HG03159 (cell line): Measurements from ENCODE around the gene NARF.
"Not testable (repeated sequence)": the region's sequence is repeated elsewhere in the genome, so short reads cannot be mapped to it uniquely, and the experiment has no call there.

Source experiments
- ATAC-seq: cut with Tn5 transposase; IDR thresholded peaks from one replicate; pipeline ENCODE4 v1.9.1; 2021; ENCODE audit warnings: mild to moderate bottlenecking, moderate library complexity; ENCODE audit not compliant: unreplicated experiment

The NARF gene

DNA sequence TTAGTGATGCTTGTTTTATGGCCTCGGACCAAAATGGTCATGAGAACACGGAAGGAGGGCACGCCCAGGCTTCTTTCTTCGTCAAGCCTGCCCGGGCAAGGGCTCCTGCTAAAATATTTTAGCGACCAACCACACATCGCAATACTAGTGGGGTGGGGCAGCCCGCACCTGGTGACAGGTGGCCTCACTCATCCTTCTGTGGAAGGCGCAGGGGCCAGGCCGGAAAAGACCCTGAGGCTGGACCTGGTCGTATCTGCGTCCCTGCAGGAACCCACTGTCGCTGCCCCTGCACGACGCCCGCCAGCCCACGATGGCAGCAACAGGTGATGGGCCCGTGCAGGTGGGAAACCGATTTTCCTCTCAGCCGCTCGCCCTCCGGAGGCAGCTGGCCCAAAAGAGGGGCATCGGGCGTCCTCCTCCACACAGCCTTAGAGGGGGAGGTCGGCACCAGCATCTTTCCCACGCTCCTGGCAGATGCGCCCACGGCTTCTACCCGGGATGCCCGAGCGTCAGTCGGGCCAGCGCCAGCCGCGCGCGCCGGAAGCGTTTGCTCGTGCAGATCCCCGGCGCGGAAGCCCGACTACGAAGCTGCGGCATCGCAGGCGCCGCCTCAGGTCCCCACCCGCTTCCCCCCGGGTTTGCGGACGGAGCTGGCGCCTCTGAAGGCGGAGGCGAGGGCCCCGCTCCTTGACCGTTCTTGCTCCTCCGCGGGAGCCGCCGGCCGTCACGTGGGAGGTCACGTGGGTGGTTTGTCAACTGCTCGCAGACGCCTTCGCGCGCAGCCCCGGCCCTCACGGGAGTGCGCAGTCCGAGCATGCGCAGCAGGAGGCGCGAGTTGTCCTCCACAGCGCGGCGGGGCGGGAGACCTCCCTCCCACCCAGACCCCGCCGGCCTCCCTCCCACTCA is 38.2 kb downstream of the NARF start:
- peak; percentile 64 for ATAC-seq

DNA sequence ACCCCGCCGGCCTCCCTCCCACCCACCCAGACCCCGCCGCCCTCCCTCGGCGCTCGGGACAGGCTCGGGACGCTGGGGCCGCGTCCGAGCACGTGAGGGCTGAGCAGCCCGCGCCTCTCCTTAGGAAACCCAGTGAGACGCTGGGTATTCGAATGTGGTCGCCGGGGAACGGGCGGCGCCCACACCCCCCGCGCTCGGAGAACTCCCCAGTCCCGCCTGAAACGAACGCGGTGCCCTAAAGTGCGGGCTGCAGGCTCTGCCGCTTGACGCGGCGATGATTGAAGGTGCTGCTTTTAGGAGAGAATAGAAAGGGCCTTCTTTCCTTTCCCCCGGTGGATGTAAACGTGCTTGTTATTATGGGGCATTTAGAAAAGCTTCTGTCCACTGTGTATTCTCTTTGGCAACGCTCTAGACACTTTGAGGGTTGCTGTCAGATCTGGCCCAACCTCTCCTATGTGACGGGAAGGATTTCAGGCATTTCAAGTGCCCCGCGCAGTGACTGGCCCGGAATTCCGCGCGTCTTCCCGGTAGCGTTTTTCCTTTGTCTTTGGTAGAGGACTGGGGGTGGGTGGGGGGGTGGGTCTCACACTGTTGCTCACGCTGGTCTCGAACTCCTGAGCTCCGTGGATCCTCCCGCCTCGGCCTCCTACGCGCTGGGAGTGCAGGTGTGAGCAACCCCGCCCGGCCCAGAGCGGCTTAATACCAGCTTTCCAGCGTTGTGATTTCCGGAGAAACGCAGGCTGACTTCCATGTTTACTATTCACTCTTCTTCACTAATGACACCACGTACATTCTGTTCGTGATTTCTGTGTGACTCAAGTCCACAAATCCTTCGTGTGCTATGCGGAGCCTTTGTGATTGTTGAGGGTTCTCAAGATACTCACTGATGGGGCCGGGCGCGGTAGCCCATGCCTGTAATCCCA is 39.2 kb downstream of the NARF start:
- ATAC-seq = peak; percentile 3

DNA sequence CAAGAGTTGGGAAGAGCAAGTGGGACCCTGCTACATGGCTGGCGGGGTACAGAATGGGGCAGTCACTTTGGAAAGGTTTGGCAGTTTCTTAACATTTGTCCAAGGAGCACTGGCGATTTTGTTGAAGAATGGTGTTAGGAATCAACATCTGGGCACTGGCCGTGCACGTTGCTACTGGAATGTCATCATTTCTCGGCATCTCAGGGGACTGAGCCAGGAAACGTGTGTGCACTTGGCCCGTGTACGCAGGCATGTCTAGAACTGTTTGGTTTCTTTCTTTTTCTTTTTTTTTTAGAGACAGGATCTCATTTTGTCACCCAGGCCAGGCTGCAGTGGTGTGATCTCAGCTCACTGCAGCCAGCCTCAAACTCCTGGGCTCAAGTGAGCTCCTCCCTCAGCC is 43.7 kb downstream of the NARF start:
- ATAC-seq = no peak

DNA sequence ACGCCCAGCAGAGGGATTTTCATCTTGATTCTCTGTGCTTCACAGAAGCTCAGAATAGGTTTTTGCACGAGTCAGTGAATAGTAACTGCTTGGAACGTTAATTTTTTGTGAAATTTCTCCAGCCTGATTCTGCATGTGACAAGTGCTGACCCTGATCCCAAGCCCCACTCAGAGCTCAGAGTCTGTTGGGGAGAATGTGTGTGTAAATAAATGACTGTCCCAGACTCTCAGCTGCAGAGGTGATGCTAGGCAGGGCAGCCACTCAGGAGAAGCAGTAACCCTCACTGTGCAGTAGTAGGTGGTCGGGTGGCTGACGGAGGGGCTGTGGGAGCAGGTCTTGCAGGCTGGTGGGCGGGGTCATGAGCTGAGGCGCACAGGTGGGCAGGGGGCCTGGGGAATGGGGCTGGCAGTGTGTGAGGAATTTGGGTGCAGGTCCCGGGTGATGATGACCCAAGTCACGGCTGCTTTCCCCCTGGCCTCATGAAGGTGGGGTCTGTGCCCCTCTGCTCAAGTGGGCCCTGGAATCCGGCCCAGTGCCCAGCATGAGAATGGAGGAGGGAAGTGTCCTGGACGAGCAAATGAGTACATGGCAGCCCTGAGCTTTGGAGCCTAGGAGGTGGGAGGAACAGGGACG is 44.7 kb downstream of the NARF start:
- ATAC-seq = no peak

DNA sequence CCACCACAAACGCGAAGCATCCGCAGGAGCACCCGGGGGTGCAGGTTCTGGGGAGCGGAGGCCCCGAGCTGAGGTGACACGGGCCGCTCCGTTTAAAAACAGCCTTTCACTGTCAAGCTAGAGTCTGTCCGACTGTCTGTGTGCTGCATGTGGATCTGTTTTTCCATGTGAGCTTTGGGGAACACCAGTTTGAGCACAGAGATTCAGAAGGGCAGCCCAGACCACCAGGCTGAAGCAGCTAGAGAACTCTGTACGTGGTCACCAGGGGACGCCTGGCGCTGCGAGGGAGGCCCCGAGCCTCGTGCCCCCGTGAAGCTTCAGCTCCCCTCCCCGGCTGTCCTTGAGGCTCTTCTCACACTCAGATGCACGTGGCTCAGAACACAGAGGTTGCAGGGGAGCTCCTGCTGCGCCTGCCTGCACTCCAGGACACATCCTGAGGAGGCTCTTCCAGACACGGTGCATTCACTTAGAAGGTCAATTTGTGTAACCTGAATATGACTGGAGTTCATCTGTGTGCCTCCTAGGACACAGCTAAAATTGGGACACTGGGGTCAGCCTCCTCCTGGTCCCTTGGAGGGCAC is 45.3 kb downstream of the NARF start:
- ATAC-seq = no peak

DNA sequence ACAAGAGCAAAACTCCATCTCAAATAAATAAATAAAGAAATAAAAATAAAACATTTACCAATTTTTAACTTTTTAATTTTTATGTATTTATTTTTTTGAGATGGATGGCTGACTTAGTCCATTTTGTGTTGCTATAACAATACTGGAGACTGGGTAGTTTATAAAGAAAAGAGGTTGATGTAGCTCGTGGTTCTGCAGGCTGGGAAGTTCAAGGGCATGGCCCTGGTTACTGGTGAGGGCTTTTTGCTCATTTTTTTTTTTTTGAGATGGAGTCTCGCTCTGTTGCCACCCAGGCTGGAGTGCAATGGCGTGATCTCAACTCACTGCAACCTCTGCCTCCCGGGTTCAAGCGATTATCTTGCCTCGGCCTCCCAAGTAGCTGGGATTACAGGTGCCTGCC is 46.8 kb downstream of the NARF start:
- no peak for ATAC-seq

DNA sequence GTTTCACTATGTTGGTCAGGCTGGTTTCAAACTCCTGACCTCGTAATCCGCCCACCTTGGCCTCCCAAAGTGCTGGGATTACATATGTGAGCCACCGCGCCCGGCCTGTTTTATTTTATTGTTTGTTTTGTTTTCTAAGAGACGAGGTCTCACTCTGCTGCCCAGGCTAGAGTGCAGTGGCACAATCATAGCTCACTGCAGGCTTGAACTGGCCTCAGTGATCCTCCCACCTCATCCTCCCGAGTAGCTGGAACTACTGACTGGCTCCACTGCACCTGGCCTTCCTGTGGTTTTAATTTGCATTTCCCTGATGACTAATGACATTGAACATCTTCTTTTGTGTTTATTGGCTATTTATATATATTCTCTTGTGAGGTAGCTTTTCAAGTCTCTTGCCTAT is 47.9 kb downstream of the NARF start:
- peak; percentile 90 for ATAC-seq

DNA sequence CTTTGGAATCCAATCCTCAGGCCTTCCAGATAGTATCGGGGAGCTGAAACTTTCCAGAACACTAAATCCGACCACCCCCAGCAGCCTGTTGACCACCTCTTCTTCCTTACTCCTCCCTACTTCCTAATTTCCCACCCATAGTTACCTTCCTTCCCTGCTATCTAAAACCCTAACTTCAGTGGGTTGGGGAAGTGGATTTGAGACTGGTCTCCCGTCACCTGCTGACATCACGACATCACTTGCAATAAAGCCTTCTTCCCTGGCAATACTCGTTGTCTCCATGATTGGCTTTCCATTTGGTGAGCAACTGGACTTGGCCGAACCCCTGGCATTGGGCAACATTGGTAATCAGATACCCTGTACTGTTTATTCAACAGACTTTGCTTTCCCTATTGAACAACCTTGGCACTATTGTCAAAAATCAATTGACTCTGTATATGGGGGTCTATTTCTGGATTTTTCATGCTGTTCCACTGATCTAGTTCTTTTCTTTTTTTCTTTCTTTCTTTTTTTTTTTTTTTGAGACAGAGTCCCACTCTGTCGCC is 49.2 kb downstream of the NARF start:
- ATAC-seq = no peak

DNA sequence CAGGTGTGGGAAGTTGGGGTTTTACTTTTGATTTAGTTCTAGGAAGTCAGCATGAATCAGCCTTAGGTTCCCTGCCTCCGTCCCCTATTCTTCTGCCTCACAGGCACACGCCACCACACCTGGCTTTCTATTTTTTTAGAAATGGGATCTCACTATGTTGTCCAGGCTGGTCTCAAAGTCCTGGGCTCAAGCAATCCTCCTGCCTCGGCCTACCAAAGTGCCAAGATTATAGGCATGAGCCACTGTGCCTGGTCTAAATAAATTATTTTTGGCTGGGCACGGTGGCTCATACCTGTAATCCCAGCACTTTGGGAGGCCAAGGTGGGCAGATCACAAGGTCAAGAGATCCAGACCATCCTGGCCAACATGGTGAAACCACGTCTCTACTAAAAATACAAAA is 53.1 kb downstream of the NARF start:
- ATAC-seq = not testable (repeated sequence)

DNA sequence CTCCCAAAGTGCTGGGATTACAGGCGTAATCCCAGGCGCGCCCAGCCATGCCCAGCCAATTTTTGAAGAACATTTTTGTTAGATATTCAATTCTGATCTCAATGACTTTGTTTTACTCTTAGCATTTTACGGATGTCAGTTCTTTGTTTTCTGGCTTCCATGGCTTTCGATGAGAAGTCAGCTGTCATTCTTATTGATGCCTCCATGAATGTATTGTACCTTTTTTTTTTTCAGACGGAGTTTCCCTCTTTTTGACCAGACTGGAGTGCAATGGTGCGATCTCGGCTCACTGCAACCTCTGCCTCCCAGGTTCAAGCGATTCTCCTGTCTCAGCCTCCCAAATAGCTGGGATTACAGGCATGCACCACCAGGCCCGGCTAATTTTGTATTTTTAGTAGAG is 55.3 kb downstream of the NARF start:
- not testable (repeated sequence) for ATAC-seq

DNA sequence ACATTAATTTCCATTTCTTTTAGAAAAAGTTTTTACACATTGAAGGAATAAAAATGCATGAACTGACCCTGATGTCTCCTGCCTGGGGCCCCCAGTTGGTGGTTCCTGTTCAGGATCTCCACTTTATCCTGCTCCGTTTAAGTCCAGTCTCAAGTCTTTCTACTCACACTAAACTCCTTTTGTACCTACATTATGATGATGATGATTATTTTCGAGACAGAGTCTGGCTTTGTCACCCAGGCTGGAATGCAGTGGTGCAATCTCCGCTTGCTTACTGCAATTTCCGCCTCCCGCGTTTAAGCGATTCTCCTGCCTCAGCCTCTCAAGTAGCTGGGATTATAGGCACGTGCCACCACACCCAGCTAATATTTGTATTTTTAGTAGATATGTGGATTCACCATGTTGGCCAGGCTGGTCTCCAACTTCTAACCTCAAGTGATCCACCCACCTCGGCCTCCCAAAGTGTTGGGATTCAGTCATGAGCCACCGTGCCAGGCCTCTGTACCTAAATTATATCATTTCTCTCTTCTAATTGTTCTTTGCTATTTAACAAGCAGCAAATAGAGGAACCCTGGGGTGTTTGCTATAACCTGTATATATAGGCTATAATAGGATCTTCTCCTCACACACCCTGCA is 58.8 kb downstream of the NARF start:
- ATAC-seq = no peak

DNA sequence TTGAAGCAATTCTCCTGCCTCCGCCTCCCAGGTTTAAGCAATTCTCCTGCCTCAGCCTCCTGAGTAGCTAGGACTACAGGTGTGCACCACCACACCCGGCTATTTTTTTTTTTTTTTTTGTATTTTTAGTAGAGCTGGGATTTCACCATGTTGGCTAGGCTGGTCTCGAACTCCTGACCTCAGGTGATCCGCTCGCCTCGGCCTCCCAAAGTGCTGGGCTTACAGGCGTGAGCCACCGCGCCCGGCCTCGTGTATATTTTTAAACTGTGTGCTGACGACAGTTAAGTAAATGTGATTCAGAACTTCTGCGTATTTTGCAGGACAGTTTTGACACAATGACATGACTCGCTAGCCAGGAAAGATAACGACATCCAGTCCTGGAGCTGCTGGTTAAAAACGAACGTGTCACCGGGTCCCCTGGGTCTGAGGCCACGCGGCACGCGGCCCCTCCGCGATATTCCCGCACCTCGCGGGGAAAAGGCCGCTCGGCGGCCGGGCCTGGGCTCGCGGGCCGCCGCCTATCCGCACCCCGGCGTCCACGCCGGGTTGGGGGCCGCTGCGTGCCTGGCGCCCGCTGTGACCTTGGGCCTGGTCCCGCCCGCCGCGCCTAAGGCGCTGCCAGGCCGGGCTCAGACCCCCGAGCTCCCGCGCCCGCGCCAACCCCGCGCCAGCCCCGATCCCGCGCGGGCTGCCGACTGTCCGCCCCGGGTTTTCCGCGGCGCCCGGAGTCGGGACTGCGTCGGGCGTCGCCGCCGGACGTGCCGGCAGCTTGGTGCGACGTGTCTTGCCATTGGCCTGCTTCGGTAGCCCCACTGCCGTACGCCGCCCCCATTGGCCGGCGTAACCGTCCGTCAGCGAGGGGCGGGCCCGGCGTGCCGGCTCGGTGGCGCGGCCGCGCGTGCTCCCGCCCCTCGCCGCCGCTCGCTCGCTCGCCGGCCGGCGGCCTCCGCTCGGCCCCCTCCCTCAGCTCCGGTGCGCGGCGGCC is 60.6 kb downstream of the NARF start, which contains the start of gene FOXK2:
Gene FOXK2 (plus strand): TSS at position 907 of the 985 bp plus-strand sequence. CDS start 157 bp downstream, outside the sequence.
- peak; percentile 93 for ATAC-seq

DNA sequence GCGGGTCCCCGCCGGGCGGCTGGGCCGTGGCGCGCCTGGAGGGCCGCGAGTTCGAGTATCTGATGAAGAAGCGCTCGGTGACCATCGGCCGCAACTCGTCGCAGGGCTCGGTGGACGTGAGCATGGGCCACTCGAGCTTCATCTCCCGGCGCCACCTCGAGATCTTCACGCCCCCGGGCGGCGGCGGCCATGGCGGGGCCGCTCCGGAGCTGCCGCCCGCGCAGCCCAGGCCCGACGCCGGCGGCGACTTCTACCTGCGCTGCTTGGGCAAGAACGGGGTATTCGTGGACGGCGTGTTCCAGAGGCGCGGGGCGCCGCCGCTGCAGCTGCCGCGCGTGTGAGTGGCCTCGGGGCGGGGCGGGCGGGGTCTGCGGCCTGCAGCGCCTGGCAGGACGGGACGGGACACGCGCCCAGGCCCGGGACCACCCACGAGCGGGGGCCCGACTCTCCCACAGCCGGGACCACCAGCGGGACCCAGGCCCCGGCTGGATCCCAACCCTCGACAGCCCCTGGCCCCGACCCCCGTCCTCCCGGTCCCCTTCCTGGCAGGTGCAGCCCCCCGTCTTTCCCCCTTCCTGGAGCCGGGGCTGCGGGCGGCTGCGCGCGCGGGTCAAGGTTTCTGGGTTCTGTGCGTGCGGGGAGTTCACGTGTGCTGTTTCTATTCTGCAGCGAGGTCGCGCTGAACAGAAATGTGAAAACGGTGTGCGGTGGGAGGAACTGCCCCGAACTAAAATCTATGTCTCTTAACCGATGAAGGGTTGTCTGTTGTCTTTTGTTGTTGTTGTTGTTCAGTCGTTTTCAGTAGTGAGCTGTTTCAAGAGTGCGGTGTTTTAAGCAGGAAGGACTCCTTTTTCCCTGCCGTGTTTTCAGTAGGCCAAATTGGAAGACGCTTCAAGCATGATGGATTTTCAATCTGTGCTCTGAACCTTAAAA is 61.7 kb downstream of the NARF start:
- ATAC-seq = no peak

DNA sequence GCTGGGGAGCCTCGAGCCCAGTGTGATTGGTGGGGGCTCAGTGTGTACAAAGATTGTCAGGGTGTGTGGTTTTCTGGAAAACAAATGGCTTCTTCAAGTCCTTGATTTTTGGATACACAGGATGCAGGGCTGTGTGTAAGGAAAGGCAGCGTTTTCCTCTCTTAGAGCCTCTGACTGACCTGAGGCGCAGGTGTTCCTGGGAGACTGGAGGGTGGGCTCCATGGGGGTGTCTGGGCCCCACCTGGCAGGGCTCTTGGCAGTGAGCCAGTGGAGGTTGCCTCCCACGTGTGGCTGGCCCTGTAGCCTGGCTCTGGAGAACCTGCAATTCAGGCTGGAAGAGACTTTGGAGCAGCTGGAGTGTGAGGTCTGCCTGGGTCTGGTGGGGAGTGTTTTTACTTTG is 66.0 kb downstream of the NARF start:
- no peak for ATAC-seq

DNA sequence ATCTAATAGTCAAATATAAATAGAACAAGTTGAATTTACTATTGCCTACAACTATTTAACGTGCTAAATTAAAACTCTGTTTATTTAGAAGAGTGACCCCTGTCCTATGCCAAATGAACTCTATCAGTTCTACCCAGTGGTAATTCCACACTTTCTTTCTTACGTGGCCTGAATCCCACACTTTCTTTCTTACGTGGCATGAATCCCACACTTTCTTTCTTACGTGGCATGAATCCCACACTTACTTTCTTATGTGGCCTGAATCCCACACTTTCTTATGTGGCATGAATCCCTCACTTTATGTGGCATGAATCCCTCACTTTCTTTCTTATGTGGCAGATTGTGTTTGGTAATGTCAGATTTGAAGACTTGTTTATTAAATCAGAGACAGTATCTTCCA is 67.2 kb downstream of the NARF start:
- ATAC-seq = no peak

DNA sequence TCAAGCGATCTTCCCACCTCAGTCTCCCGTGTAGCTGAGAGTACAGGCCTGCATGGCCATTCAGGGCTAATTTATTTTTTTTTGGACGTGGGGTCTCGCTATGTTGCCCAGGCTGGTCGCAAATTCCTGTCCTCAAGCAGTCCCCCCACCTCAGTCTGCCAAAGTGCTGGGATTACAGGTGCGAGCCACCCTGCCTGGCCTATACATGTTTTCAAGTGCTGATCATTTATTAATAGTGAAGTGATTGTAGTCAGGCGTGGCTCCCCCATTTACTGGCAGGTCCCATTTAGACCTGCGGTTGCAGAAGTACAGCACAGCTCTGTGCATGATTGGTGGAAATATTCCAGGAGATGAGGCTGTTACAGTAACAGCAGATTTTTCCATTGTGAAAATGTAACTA is 69.4 kb downstream of the NARF start:
- ATAC-seq = no peak

DNA sequence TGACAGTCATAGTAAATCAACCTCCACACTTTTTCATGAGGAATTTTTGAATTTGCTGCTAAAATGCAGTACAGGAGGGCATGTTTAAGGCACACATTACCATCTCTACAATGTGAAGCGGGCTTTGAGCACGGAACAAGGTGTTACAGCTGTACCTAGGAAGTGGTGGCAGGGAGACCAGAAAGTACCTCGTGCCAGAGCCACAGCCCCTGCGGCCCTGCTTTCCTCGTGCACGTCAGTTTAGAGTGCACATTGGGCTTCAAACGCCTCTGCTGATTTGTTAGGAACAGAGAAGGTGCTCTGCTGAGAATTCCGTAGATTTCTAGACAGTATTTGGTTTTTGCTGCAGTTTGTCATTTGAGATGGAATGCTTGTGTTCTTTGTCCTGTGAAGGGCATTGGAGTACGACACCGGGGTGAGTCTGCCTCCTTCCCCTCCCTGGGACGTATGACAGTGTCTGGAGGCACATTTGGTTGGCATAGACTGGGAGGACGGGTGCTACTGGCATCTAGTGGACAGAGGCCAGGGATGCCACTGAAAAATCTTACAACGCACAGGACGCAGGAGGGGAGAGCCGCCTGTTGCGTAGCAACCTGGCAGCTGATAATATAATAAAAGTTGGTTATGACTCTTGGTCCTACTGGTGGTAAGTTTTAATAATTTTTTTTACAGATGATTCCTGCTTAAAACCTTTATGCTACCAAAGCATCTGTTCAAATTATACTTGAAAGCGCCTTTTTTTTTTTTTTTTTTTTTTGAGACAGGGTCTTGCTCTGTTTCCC is 70.1 kb downstream of the NARF start:
- no peak for ATAC-seq
